Mesenchymal stem cell (in vitro differentiated cells and primary cell): ENCODE data around the gene RIN2.

ENCODE experiments used
- DNase-seq: peaks from one replicate; pipeline ENCODE4 v3.0.0-alpha.2; 2013
- H2AFZ ChIP-seq: one replicate; pipeline ENCODE4 v1.6.1; 2013; ENCODE audit warnings: low read depth, mild to moderate bottlenecking, control low read depth, inconsistent platforms, low read length, moderate library complexity
- H2AK5ac ChIP-seq: 2 replicates; pipeline ENCODE4 v1.6.1; 2013; ENCODE audit warnings: low read length, moderate library complexity, mild to moderate bottlenecking, inconsistent platforms; ENCODE audit not compliant: severe bottlenecking
- H2BK120ac ChIP-seq: one replicate; pipeline ENCODE4 v1.6.1; 2013; ENCODE audit warnings: low read depth, mild to moderate bottlenecking, inconsistent platforms, low read length, moderate library complexity
- H2BK12ac ChIP-seq, 2 experiments: one replicate each; pipeline ENCODE4 v1.6.1; 2013; ENCODE audit warnings: inconsistent platforms in 2 of 2, low read length in 2 of 2, mild to moderate bottlenecking in 2 of 2, moderate library complexity in 2 of 2, control low read depth in 1 of 2
- H2BK15ac ChIP-seq: one replicate; pipeline ENCODE4 v1.6.1; 2013; ENCODE audit warnings: mild to moderate bottlenecking, low read depth, inconsistent platforms; ENCODE audit not compliant: poor library complexity, severe bottlenecking
- H2BK5ac ChIP-seq: 2 replicates; pipeline ENCODE4 v1.6.1; 2013; ENCODE audit warnings: low read depth, mild to moderate bottlenecking, low read length, control low read depth, inconsistent platforms; ENCODE audit not compliant: poor library complexity, severe bottlenecking
- H3K14ac ChIP-seq, 2 experiments: one replicate each; pipeline ENCODE4 v1.6.1; 2013; ENCODE audit warnings: inconsistent platforms in 2 of 2, low read length in 2 of 2, control low read depth in 1 of 2, mild to moderate bottlenecking in 1 of 2, moderate library complexity in 1 of 2
- H3K18ac ChIP-seq, 2 experiments: one replicate each; pipeline ENCODE4 v1.6.1; 2013; ENCODE audit warnings: inconsistent platforms in 2 of 2, low read length in 2 of 2, control low read depth in 1 of 2, low read depth in 1 of 2, mild to moderate bottlenecking in 1 of 2
- H3K23ac ChIP-seq, 2 experiments: one replicate each; pipeline ENCODE4 v1.6.1; 2013; ENCODE audit warnings: inconsistent platforms in 2 of 2, low read length in 2 of 2, mild to moderate bottlenecking in 2 of 2, moderate library complexity in 2 of 2, control low read depth in 1 of 2
- H3K27ac ChIP-seq: 2 replicates; pipeline ENCODE4 v1.5.1; 2013; ENCODE audit warnings: mild to moderate bottlenecking, moderate library complexity, low read length, control low read depth, inconsistent platforms; ENCODE audit not compliant: poor library complexity, severe bottlenecking
- H3K27me3 ChIP-seq, 2 experiments: 2 replicates each; pipeline versions ENCODE4 v1.6.1 to v1.7.0; 2013; ENCODE audit warnings: low read length in 2 of 2, mild to moderate bottlenecking in 2 of 2, moderate library complexity in 2 of 2, control low read depth in 1 of 2, inconsistent platforms in 1 of 2; ENCODE audit not compliant: control insufficient read depth in 1 of 2, insufficient read depth in 1 of 2
- H3K36me3 ChIP-seq, 2 experiments: 2 replicates each; pipeline versions ENCODE4 v1.6.1 to v1.7.0; 2013; ENCODE audit warnings: low read length in 2 of 2, control low read depth in 1 of 2, inconsistent platforms in 1 of 2, low read depth in 1 of 2, mild to moderate bottlenecking in 1 of 2; ENCODE audit not compliant: insufficient read depth in 2 of 2, control insufficient read depth in 1 of 2
- H3K4ac ChIP-seq, 2 experiments: one replicate each; pipeline ENCODE4 v1.6.1; 2013; ENCODE audit warnings: inconsistent platforms in 2 of 2, low read length in 2 of 2, mild to moderate bottlenecking in 2 of 2, moderate library complexity in 2 of 2, control low read depth in 1 of 2, low read depth in 1 of 2
- H3K4me1 ChIP-seq: 2 replicates; pipeline ENCODE4 v1.6.1; 2013; ENCODE audit warnings: low read depth, low read length, control low read depth; ENCODE audit not compliant: control insufficient read depth, insufficient read depth
- H3K4me2 ChIP-seq: 2 replicates; pipeline ENCODE4 v1.6.1; 2013; ENCODE audit warnings: low read length, mild to moderate bottlenecking, inconsistent platforms; ENCODE audit not compliant: poor library complexity, severe bottlenecking
- H3K4me3 ChIP-seq, 2 experiments: 2 replicates each; pipeline versions ENCODE4 v1.5.1 to v1.7.0; 2013; ENCODE audit warnings: low read length in 2 of 2, mild to moderate bottlenecking in 2 of 2, control low read depth in 1 of 2, low read depth in 1 of 2; ENCODE audit not compliant: insufficient read depth in 1 of 2
- H3K79me1 ChIP-seq: replicated peaks from 2 replicates; pipeline ENCODE4 v1.6.1; 2013; ENCODE audit warnings: mild to moderate bottlenecking, control low read depth, low read length, inconsistent platforms; ENCODE audit not compliant: poor library complexity, severe bottlenecking
- H3K9ac ChIP-seq: 2 replicates; pipeline ENCODE4 v1.7.0; 2013; ENCODE audit warnings: mild to moderate bottlenecking, low read length, moderate library complexity
- H3K9me3 ChIP-seq: 2 replicates; pipeline ENCODE4 v1.7.0; 2013; ENCODE audit warnings: mild to moderate bottlenecking, low read length; ENCODE audit not compliant: control insufficient read depth
- H4K8ac ChIP-seq: one replicate; pipeline ENCODE4 v1.6.1; 2013; ENCODE audit warnings: inconsistent platforms, mild to moderate bottlenecking, low read length, moderate library complexity
- H4K91ac ChIP-seq: one replicate; pipeline ENCODE4 v1.6.1; 2013; ENCODE audit warnings: mild to moderate bottlenecking, low read length, inconsistent platforms
- WGBS: methylation state at CpG from one replicate; pipeline ENCODE4 v1.1.7; 2013; ENCODE audit warnings: mixed read lengths; 5-methylcytosine and 5-hydroxymethylcytosine counted together

The RIN2 gene

DNA sequence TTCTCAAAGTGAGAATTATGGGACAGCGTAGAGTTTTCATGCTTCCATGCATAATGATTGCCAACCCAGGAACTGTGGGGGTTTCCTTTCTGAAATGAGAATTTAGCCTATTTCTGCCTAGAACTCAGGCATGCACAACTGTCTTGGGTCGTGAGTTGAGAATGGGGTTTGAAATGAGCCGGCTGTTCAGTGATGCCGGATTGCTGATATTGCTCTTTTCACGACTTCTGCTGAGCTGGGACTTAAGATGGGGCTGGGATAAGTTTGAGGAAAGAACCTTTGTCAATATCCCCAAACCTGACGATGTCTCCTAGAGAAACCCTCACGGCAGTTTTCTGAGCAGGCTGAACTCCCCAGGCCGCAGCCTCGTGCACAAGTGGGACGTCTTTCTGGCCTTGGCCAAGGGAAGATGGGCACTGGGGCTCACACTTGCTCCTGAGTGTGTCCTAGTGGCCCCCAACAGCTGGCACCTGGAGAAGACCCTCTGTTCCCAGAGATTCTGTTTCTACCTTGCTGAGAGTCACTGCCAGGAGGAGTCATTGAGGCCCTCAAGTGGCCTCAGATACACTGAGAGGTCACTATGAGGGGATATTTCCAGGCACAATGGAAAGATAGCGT is 34.1 kb upstream of the RIN2 start:
- Histone ChIP-seq H3K18ac (no peak overlapping the region), H3K4me3 (no peak overlapping the region), H3K4ac (no peak overlapping the region), H3K4me1 (no peaks in the 10 kb centered on the region), H3K9me3 (no peaks in the 10 kb centered on the region), H2BK5ac (no peak overlapping the region), H3K36me3 (no peaks in the 10 kb centered on the region), H3K14ac (no peak overlapping the region), H2AK5ac (no peak overlapping the region), H2BK15ac (no peak overlapping the region), H3K9ac (no peak overlapping the region), H4K8ac (no peak overlapping the region), H3K27ac (no peak overlapping the region), H3K27me3 (peaks cover 0 to 3% of the 10 kb centered on the region in 2 experiments), H2BK120ac (no peak overlapping the region), H2BK12ac (no peak overlapping the region), H2AFZ (no peak overlapping the region), H3K79me1 (no peaks in the 10 kb centered on the region), H4K91ac (no peak overlapping the region), H3K23ac (no peak overlapping the region), H3K4me2 (no peak overlapping the region)
- WGBS, result 88% methylated on average over 10 of the region's 11 CpGs
- DNase-seq, result no peak

GRCh38 chr20:19725373-19725772 is 32.7 kb upstream of the RIN2 start:
- Histone ChIP-seq H4K91ac (no peak overlapping the region), H3K18ac (no peak overlapping the region), H2BK12ac (no peak overlapping the region), H3K4me3 (no peak overlapping the region), H3K27me3 (no peaks in the 10 kb centered on the region), H3K4me1 (no peaks in the 10 kb centered on the region), H3K9ac (no peak overlapping the region), H2AK5ac (no peak overlapping the region), H3K14ac (no peak overlapping the region), H3K4ac (no peak overlapping the region), H4K8ac (no peak overlapping the region), H2BK120ac (no peak overlapping the region), H3K79me1 (no peaks in the 10 kb centered on the region), H2BK5ac (no peak overlapping the region), H2BK15ac (no peak overlapping the region), H3K27ac (no peak overlapping the region), H3K36me3 (no peaks in the 10 kb centered on the region), H3K23ac (no peak overlapping the region), H3K9me3 (no peaks in the 10 kb centered on the region), H2AFZ (no peak overlapping the region), H3K4me2 (no peak overlapping the region)
- WGBS, result 100% methylated on average over 3 of the region's 4 CpGs
- DNase-seq, result no peak

- no peak overlapping the region for H4K91ac ChIP-seq
- H2BK12ac ChIP-seq, result no peak overlapping the region
- no peak overlapping the region for H2AFZ ChIP-seq
- no peaks in the 10 kb centered on the region for H3K9me3 ChIP-seq
- no peaks in the 10 kb centered on the region for H3K27me3 ChIP-seq
- H3K27ac ChIP-seq, result no peak overlapping the region
- no peak overlapping the region for H3K4me2 ChIP-seq
- H3K14ac ChIP-seq, result no peak overlapping the region
- H3K4me1 ChIP-seq, result no peaks in the 10 kb centered on the region
- H2BK15ac ChIP-seq, result no peak overlapping the region
- no peak overlapping the region for H2BK120ac ChIP-seq
- no CpG with 5 or more reads among the region's 1 CpG for WGBS
- no peaks in the 10 kb centered on the region for H3K36me3 ChIP-seq
- no peak overlapping the region for H2AK5ac ChIP-seq
- H3K4me3 ChIP-seq, result no peak overlapping the region
- H3K9ac ChIP-seq, result no peak overlapping the region
- DNase-seq, result no peak
- H3K23ac ChIP-seq, result no peak overlapping the region
- no peaks in the 10 kb centered on the region for H3K79me1 ChIP-seq
- no peak overlapping the region for H3K4ac ChIP-seq
- no peak overlapping the region for H2BK5ac ChIP-seq
- H4K8ac ChIP-seq, result no peak overlapping the region
- no peak overlapping the region for H3K18ac ChIP-seq
Measured at GRCh38 chr20:19725814-19726525, 32.1 kb upstream of the RIN2 start.

DNA sequence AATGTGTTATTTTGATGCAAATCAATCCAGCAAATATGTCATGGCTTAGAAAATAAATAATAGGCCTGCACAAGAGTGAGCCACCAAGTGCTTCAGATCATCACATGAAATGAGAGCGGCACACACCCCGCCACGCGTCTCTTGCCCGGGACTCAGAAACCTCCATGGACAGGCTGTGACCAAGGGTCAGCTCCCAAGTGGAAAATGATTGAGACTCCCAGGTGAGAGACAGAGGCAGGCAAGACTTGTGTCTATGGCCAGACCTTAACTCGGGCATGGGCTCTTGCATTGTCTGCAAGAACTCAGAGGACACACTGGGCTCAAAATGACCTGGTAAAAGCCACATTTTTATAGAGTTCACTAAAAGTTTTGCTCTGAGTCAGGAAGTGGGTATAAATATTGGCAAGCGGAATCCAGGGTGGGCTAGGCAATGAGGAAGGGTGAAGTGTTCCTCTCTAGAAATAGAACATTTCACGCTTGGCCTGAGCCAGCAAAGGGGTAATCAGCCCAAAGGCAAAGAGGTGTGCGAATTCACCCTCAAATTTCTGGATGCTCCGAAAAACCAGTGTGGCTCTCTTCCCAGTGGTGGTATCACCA is 30.7 kb upstream of the RIN2 start:
- Histone ChIP-seq H2BK15ac (no peak overlapping the region), H2AFZ (no peak overlapping the region), H2BK5ac (no peak overlapping the region), H3K27ac (no peak overlapping the region), H3K14ac (no peak overlapping the region), H3K9ac (no peak overlapping the region), H3K4ac (no peak overlapping the region), H3K23ac (no peak overlapping the region), H3K27me3 (no peaks in the 10 kb centered on the region), H2AK5ac (no peak overlapping the region), H4K91ac (no peak overlapping the region), H2BK120ac (no peak overlapping the region), H3K18ac (no peak overlapping the region), H3K4me3 (no peak overlapping the region), H3K9me3 (no peaks in the 10 kb centered on the region), H3K4me1 (no peaks in the 10 kb centered on the region), H3K79me1 (no peaks in the 10 kb centered on the region), H4K8ac (no peak overlapping the region), H3K36me3 (no peaks in the 10 kb centered on the region), H2BK12ac (no peak overlapping the region), H3K4me2 (no peak overlapping the region)
- no peak for DNase-seq
- 97% methylated on average over 10 of the region's 10 CpGs for WGBS
